ENCODE data around the gene MYO19. TPM values are rescaled to one million over a fixed set of nuclear protein-coding genes. Genes with fewer than 3 reads are reported as not detected.

MYO19 gene
- total RNA-seq, 1 donor from 2014 or later: 72.4 TPM

DNA sequence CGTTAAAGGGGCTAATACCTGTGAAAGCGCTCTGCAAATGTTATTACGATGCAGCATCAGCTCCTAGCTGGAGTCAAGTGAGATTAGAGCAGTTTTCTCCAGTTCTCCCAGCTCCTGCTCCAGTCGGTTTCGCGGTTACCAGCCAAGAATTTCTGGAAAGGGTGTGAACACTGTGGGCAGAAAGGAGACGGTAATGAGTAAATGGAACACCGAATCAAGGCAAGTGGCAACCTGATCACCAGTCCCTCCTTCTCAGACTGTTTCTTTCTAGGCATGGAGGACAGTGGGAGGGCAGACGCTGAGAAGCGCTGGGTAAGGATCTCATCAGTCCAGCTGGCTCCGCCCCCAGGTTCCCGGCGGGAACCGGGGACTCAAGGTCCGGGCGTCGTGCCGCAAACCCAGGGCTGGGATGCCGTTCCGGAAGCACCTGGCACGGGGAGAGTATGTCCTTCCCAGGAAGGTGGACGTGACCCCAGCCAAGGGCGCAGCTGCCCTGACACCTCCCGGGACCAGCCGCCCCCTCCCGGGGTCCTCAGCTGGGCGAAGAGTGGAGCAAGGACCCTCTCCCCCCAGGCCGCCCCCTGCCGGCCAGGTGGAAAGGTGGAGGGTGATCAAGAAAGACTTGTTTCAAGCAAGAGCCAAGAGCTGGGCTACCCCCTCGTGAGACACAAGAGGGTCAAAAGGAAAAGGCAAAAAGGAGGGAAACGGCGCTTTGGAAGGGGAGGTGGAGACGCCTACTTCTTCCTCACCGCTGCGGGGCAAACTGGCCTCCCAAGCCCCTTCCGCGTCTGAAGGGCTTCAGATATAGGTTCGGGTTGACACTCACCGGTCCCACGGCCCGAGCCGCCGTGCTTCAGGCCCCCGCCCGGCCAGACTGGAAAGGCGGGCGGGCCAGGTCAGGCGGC lies 481 bp downstream of the MYO19 start:
- Histone ChIP-seq H3F3A (ENCODE audit: low read depth) (peaks cover 34% of the 10 kb centered on the region), H3K27me3 (no peaks in the 10 kb centered on the region), H2AFZ (replicated peaks) (peak overlapping the region; percentile 57), H3K4me2 (peak overlapping the region; percentile 76), H3K9ac (no peak overlapping the region), H3K36me3 (no peaks in the 10 kb centered on the region), H3K27ac (no peak overlapping the region), H3K4me3 (peak overlapping the region; percentile 50), H3K4me1 (peaks cover 11% of the 10 kb centered on the region), H3K9me3 (ENCODE audit: low read depth) (no peaks in the 10 kb centered on the region), H3K79me2 (ENCODE audit: low read depth) (peaks cover 48% of the 10 kb centered on the region), H4K20me1 (ENCODE audit: low read depth) (peaks cover 4% of the 10 kb centered on the region)
- DNase-seq (ENCODE audit: low spot score): peak; percentile 92
- Mint-ChIP-seq H3K4me3 (peak overlapping the region; percentile 95), H3K27ac (peak overlapping the region; percentile 74), H3K36me3 (peaks cover 24% of the 10 kb centered on the region), H3K27me3 (ENCODE audit: insufficient read depth, low read depth) (peaks cover 2% of the 10 kb centered on the region), H3K9me3 (no peaks in the 10 kb centered on the region), H3K4me1 (peaks cover 10% of the 10 kb centered on the region)
- TF ChIP-seq CTCF (IDR thresholded peaks at IDR 0.05) (peak; percentile 77), EZH2 (IDR thresholded peaks at IDR 0.05) (no peak)

GRCh38 chr17:36532435-36532975 lies 2.2 kb downstream of the MYO19 start:
- no peak overlapping the region for H2AFZ ChIP-seq (replicated peaks)
- H3K9ac ChIP-seq: no peak overlapping the region
- Mint-ChIP-seq H3K4me1 (peaks cover 10% of the 10 kb centered on the region), H3K36me3 (peaks cover 23% of the 10 kb centered on the region), H3K9me3 (no peaks in the 10 kb centered on the region), H3K4me3 (peak overlapping the region; percentile 63), H3K27ac (peak overlapping the region; percentile 46), H3K27me3 (ENCODE audit: insufficient read depth, low read depth) (peaks cover 2% of the 10 kb centered on the region)
- H3K4me2 ChIP-seq: no peak overlapping the region
- H4K20me1 ChIP-seq (ENCODE audit: low read depth): peaks cover 4% of the 10 kb centered on the region
- TF ChIP-seq EZH2 (IDR thresholded peaks at IDR 0.05): no peak
- TF ChIP-seq CTCF (IDR thresholded peaks at IDR 0.05): no peak
- TF ChIP-seq EZH2phosphoT487 (IDR thresholded peaks at IDR 0.05): no peak
- peaks cover 34% of the 10 kb centered on the region for H3F3A ChIP-seq (ENCODE audit: low read depth)
- DNase-seq (ENCODE audit: low spot score): no peak
- H3K4me3 ChIP-seq: no peak overlapping the region
- H3K36me3 ChIP-seq: no peaks in the 10 kb centered on the region
- peaks cover 11% of the 10 kb centered on the region for H3K4me1 ChIP-seq
- H3K9me3 ChIP-seq (ENCODE audit: low read depth): no peaks in the 10 kb centered on the region
- no peak overlapping the region for H3K27ac ChIP-seq
- H3K27me3 ChIP-seq: no peaks in the 10 kb centered on the region
- H3K79me2 ChIP-seq (ENCODE audit: low read depth): peaks cover 47% of the 10 kb centered on the region

DNA sequence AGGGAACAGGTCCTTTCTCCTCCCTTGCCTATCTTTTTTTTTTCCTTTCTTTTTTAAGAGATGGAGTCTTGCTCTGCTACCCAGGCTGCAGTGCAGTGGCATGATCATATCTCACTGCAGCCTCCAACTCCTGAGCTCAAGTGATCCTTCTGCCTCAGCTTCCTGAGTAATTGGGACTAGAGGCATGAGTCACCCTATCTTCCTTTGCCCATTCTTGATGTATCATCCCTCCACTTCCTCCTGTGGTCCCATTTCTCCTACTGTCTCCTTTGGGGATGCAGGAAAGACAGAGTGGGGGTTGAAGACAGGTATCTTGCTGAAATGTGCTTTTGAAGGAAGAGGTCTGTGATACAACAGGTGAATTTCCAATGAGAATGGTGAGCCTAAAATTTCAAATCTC lies 5.5 kb downstream of the MYO19 start:
- H3K27me3 Mint-ChIP-seq (ENCODE audit: insufficient read depth, low read depth): no peaks in the 10 kb centered on the region
- H2AFZ ChIP-seq (replicated peaks): no peak overlapping the region
- no peak overlapping the region for H3K4me3 ChIP-seq
- H3K36me3 Mint-ChIP-seq: peaks cover 36% of the 10 kb centered on the region
- no peaks in the 10 kb centered on the region for H3K9me3 Mint-ChIP-seq
- H4K20me1 ChIP-seq (ENCODE audit: low read depth): peaks cover 4% of the 10 kb centered on the region
- no peak overlapping the region for H3K27ac ChIP-seq
- no peaks in the 10 kb centered on the region for H3K27me3 ChIP-seq
- peaks cover 26% of the 10 kb centered on the region for H3K79me2 ChIP-seq (ENCODE audit: low read depth)
- peaks cover 6% of the 10 kb centered on the region for H3F3A ChIP-seq (ENCODE audit: low read depth)
- no peak for TF ChIP-seq EZH2 (IDR thresholded peaks at IDR 0.05)
- TF ChIP-seq CTCF (IDR thresholded peaks at IDR 0.05): no peak
- no peak for TF ChIP-seq EZH2phosphoT487 (IDR thresholded peaks at IDR 0.05)
- no peak for DNase-seq (ENCODE audit: low spot score)
- H3K36me3 ChIP-seq: no peaks in the 10 kb centered on the region
- no peaks in the 10 kb centered on the region for H3K9me3 ChIP-seq (ENCODE audit: low read depth)
- H3K4me2 ChIP-seq: no peak overlapping the region
- peaks cover 4% of the 10 kb centered on the region for H3K4me1 Mint-ChIP-seq
- no peak overlapping the region for H3K4me3 Mint-ChIP-seq
- no peak overlapping the region for H3K27ac Mint-ChIP-seq
- H3K4me1 ChIP-seq: peaks cover 6% of the 10 kb centered on the region
- no peak overlapping the region for H3K9ac ChIP-seq
